HepG2 (cell line): ENCODE results near the gene FOXP3. TPM values are rescaled to one million over a fixed set of nuclear protein-coding genes. Genes with fewer than 3 reads are reported as not detected.
A peak's percentile ranks its signal among the peaks of the same experiment; 100 is the strongest.

ENCODE experiments used
- ATAC-seq: fragments of 200-7000 bp; cut with Tn5 transposase; 3 replicates; pipeline ENCODE4 v1.9.1; 2020; ENCODE audit warnings: mild to moderate bottlenecking, moderate library complexity
- BruUV-seq: library from RNA; stranded (reverse); fragments of 400-500 nt; replicated peaks from 2 replicates; lab custom pipeline; 2021; lab: Mats Ljungman, UMichigan
- CTCF ChIA-PET: fragments of 300-600 bp; formaldehyde crosslinking; extraction: SDS; loops from one replicate; lab custom pipeline; 2021; ENCODE audit warnings: low total read pairs, inconsistent platforms, low intra/inter-chr PET ratio; lab: Yijun Ruan, JAX
- POLR2A ChIA-PET: fragments of 350-600 bp; sonication (Branson Sonifier 250); formaldehyde crosslinking; loops from one replicate; lab custom pipeline; 2020; ENCODE audit warnings: antibody characterized with exemption, inconsistent platforms; lab: Yijun Ruan, JAX
- DNase-seq: peaks from one replicate; pipeline ENCODE4 v3.0.0-alpha.2; 2015; ENCODE audit warnings: low spot score
- FAIRE-seq: peaks from 3 replicates; lab custom pipeline; 2011; peaks lifted over from hg19 to GRCh38; lab: Jason Lieb, UNC
- H2AFZ ChIP-seq: one replicate; pipeline ENCODE4 v1.6.1; 2011; ENCODE audit warnings: low read length, inconsistent platforms
- H3K27ac ChIP-seq: fragments of 300-600 bp; 3 replicates; pipeline ENCODE4 v1.8.0; 2011; ENCODE audit warnings: mixed run types, mild to moderate bottlenecking, mixed read lengths, low read length, inconsistent platforms; ENCODE audit not compliant: insufficient read depth; ENCODE audit errors: extremely low read length
- H3K27me3 ChIP-seq, 2 experiments: fragments of 200-600 bp in 1 of 2; 2 replicates in 1 of 2; 3 replicates in 1 of 2; pipeline versions ENCODE4 v1.6.0 to v1.8.0; 2011; ENCODE audit warnings: low read length in 2 of 2, mild to moderate bottlenecking in 2 of 2, moderate library complexity in 2 of 2, inconsistent platforms in 1 of 2; ENCODE audit not compliant: insufficient read depth in 2 of 2, control insufficient read depth in 1 of 2
- H3K36me3 ChIP-seq, 2 experiments: fragments of 200-600 bp in 1 of 2; replicated peaks in 1 of 2; 2 replicates in 1 of 2; 3 replicates in 1 of 2; pipeline versions ENCODE4 v1.5.1 to v1.8.0; 2011; ENCODE audit warnings: low read length in 2 of 2, inconsistent platforms in 1 of 2; ENCODE audit not compliant: insufficient read depth in 2 of 2, control insufficient read depth in 1 of 2
- H3K4me1 ChIP-seq: 2 replicates; pipeline ENCODE4 v1.5.1; 2012; ENCODE audit warnings: low read length, inconsistent platforms; ENCODE audit not compliant: insufficient read depth
- H3K4me2 ChIP-seq: 2 replicates; pipeline ENCODE4 v1.6.0; 2011; ENCODE audit warnings: low read depth, low read length, inconsistent platforms
- H3K4me3 ChIP-seq, 3 experiments: fragments of 200-600 bp in 1 of 3; sonication (generic), shearing (Covaris generic) in 1 of 3; replicated peaks in 1 of 3; 2 replicates each; pipeline ENCODE4 v1.5.1; 2011 to 2016; ENCODE audit warnings: low read length in 3 of 3, inconsistent platforms in 2 of 3, low read depth in 2 of 3, mild to moderate bottlenecking in 2 of 3, control low read depth in 1 of 3, mixed read lengths in 1 of 3; ENCODE audit not compliant: insufficient read depth in 1 of 3
- H3K79me2 ChIP-seq: one replicate; pipeline ENCODE4 v1.6.1; 2011; ENCODE audit warnings: low read length, inconsistent platforms; ENCODE audit not compliant: insufficient read depth
- H3K9ac ChIP-seq: 2 replicates; pipeline ENCODE4 v1.6.0; 2011; ENCODE audit warnings: mild to moderate bottlenecking, low read depth, low read length, inconsistent platforms; ENCODE audit not compliant: insufficient read depth
- H3K9me3 ChIP-seq: 2 replicates; pipeline ENCODE4 v1.5.1; 2012; ENCODE audit warnings: mild to moderate bottlenecking, low read length
- H4K20me1 ChIP-seq: 2 replicates; pipeline ENCODE4 v1.6.0; 2011; ENCODE audit warnings: inconsistent platforms, mild to moderate bottlenecking, low read length, moderate library complexity; ENCODE audit not compliant: insufficient read depth
- ADNP ChIP-seq: sonication (generic); formaldehyde crosslinking; IDR thresholded peaks from 2 replicates; pipeline ENCODE4 v1.4.0; 2020; ENCODE audit warnings: missing genetic modification reagents
- AHR ChIP-seq: IDR thresholded peaks from 2 replicates; pipeline ENCODE4 v1.6.1; 2018; ENCODE audit warnings: missing genetic modification reagents, missing compliant biosample characterization
- ARHGAP35 ChIP-seq: sonication (generic); formaldehyde crosslinking; IDR thresholded peaks from 2 replicates; pipeline ENCODE4 v1.9.0; 2022; ENCODE audit warnings: mild to moderate bottlenecking, inconsistent platforms, moderate library complexity, missing genetic modification reagents, borderline replicate concordance
- CEBPG ChIP-seq: IDR thresholded peaks from 2 replicates; pipeline ENCODE4 v1.6.1; 2016
- HMGA1 ChIP-seq: sonication (generic); formaldehyde crosslinking; conservative IDR thresholded peaks from 2 replicates; pipeline ENCODE4 v1.4.0; 2020; ENCODE audit warnings: missing genetic modification reagents
- HNF4A ChIP-seq: sonication (generic); formaldehyde crosslinking; IDR thresholded peaks from 2 replicates; pipeline ENCODE4 v1.4.0; 2020; ENCODE audit warnings: missing genetic modification reagents
- KLF13 ChIP-seq: sonication (generic); formaldehyde crosslinking; IDR thresholded peaks from 2 replicates; pipeline ENCODE4 v1.4.0; 2020; ENCODE audit warnings: mild to moderate bottlenecking, missing genetic modification reagents
- RBFOX2 ChIP-seq: fragments of 200-400 bp; formaldehyde crosslinking; IDR thresholded peaks from 2 replicates; pipeline ENCODE4 v1.6.1; 2017; ENCODE audit warnings: low read depth, mild to moderate bottlenecking, low read length
- SNAI1 ChIP-seq: sonication (generic); formaldehyde crosslinking; IDR thresholded peaks from 2 replicates; pipeline ENCODE4 v1.5.0; 2020; ENCODE audit warnings: mild to moderate bottlenecking, missing genetic modification reagents, borderline replicate concordance
- SOX6 ChIP-seq, 2 experiments: fragments of 450-650 bp in 1 of 2; sonication (generic) in 1 of 2; formaldehyde crosslinking in 1 of 2; IDR thresholded peaks; 2 replicates each; pipeline versions ENCODE4 v1.4.0 to v1.6.1; 2017 to 2020; ENCODE audit warnings: antibody characterized with exemption in 1 of 2, mild to moderate bottlenecking in 1 of 2, missing genetic modification reagents in 1 of 2
- SP140L ChIP-seq: sonication (generic); formaldehyde crosslinking; IDR thresholded peaks from 2 replicates; pipeline ENCODE4 v1.4.0; 2020; ENCODE audit warnings: missing genetic modification reagents, borderline replicate concordance
- TEAD2 ChIP-seq: sonication (generic); formaldehyde crosslinking; IDR thresholded peaks from 2 replicates; pipeline ENCODE4 v1.9.0; 2021; ENCODE audit warnings: missing genetic modification reagents
- ZNF34 ChIP-seq: sonication (generic); formaldehyde crosslinking; IDR thresholded peaks from 2 replicates; pipeline ENCODE4 v1.4.0; 2020; ENCODE audit warnings: mild to moderate bottlenecking, missing genetic modification reagents, borderline replicate concordance
- ZNF350 ChIP-seq: sonication (generic); formaldehyde crosslinking; IDR thresholded peaks from 2 replicates; pipeline ENCODE4 v1.4.0; 2020; ENCODE audit warnings: mild to moderate bottlenecking, low read depth, missing genetic modification reagents, borderline replicate concordance
- ZNF510 ChIP-seq: sonication (generic); formaldehyde crosslinking; IDR thresholded peaks from 2 replicates; pipeline ENCODE4 v1.4.0; 2020; ENCODE audit warnings: low read depth, mild to moderate bottlenecking, missing genetic modification reagents
- ZNF629 ChIP-seq: sonication (generic); formaldehyde crosslinking; conservative IDR thresholded peaks from 2 replicates; pipeline ENCODE4 v1.5.0; 2020; ENCODE audit warnings: missing genetic modification reagents
- ZNF788 ChIP-seq: sonication (generic); formaldehyde crosslinking; IDR thresholded peaks from 2 replicates; pipeline ENCODE4 v1.5.0; 2020; ENCODE audit warnings: mild to moderate bottlenecking, missing genetic modification reagents, borderline replicate concordance
- WGBS: methylation state at CpG from one replicate; pipeline ENCODE4 v1.1.6; 2017; ENCODE audit warnings: low lambda C conversion rate; 5-methylcytosine and 5-hydroxymethylcytosine counted together
- in situ Hi-C: cut with HindIII; loops from 2 replicates; pipeline ENCODE4 v1.10.0; 2017; ENCODE audit warnings: low pct_unique_long_range_greater_than_20kb; ENCODE audit not compliant: extremely low pct_ligation_motif_present
- intact Hi-C: fragments of 100-400 bp; cut with micrococcal nuclease; formaldehyde crosslinking; loops from one replicate; pipeline ENCODE4 v1.10.0; 2022; ENCODE audit not compliant: unreplicated experiment
- polyA plus RNA-seq, 8 experiments: library from polyadenylated mRNA; depleted of rRNA in 3 of 8; stranded (reverse) in 7 of 8; unstranded in 1 of 8; fragments of >200 nt; fragmentation: Illumina TruSeq in 4 of 8; extraction: Trizol in 4 of 8; gene quantifications; 2 replicates each; pipeline versions ENCODE4 v1.2.1 to v1.2.3, GENCODE V29; 2011 to 2016; ENCODE audit warnings: low read depth in 4 of 8, missing spikeins in 1 of 8, mixed read lengths in 1 of 8; ENCODE audit not compliant: insufficient read depth in 1 of 8
- total RNA-seq, 5 experiments: library from RNA; depleted of rRNA; stranded (reverse); fragments of >200 nt; fragmentation: Illumina TruSeq; extraction: Trizol; gene quantifications; 2 replicates each; pipeline ENCODE4 v1.2.3, GENCODE V29; 2016; ENCODE audit warnings: low read depth in 1 of 5
- TF ChIP-seq, protein P1 (sequence below): sonication (generic); formaldehyde crosslinking; IDR thresholded peaks from 2 replicates; pipeline ENCODE4 v1.4.0; 2020; ENCODE audit warnings: missing genetic modification reagents
- TF ChIP-seq, protein P2 (sequence below): sonication (generic); formaldehyde crosslinking; IDR thresholded peaks from 2 replicates; pipeline ENCODE4 v1.4.0; 2020; ENCODE audit warnings: missing genetic modification reagents, mild to moderate bottlenecking, borderline replicate concordance

FOXP3 gene
- total and polyA plus RNA-seq, 2 of the 13 experiments (the other 11 are each of a cell fraction or from before 2014, with no cell fraction given), result 0.04 TPM; not detected in 1

DNA sequence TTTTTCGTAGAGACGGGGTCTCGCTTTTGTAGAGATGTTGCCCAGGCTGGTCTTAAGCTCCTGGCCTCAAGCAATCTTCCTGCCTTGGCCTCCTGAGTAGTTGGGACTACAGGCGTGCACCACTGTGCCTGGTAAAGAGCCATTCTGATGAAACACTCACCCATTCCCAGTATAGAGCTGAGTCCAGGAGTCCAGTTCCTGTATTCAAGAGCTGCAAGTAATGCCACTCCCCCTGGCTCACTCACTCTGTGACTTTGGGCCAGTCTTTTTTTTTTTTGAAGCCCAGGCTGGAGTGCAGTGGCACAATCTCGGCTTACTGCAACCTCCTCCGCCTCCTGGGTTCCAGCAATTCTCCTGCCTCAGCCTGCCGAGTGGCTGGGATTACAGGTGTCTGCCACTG is 25.8 kb downstream of the FOXP3 start:
- TF ChIP-seq KLF13 (CRISPR knock-in tag) (no peak), TEAD2 (no peak), ZNF34 (no peak), SNAI1 (CRISPR knock-in tag) (no peak), ZNF788 (CRISPR knock-in tag) (no peak), SOX6 (IDR thresholded peaks at IDR 0.05) (no peak), SOX6 (CRISPR knock-in tag; IDR thresholded peaks at IDR 0.05) (no peak), ADNP (no peak), RBFOX2 (no peak), ZNF510 (CRISPR knock-in tag) (no peak), SP140L (CRISPR knock-in tag) (no peak), AHR (no peak), HNF4A (peak; percentile 43), CEBPG (0 out of 2 replicates have a peak, but pooled peaks have one; percentile 10), ZNF350 (CRISPR knock-in tag) (no peak), ZNF629 (peak; percentile 65), ARHGAP35 (CRISPR knock-in tag) (no peak), HMGA1 (CRISPR knock-in tag) (no peak)
- TF ChIP-seq, protein P1, sequence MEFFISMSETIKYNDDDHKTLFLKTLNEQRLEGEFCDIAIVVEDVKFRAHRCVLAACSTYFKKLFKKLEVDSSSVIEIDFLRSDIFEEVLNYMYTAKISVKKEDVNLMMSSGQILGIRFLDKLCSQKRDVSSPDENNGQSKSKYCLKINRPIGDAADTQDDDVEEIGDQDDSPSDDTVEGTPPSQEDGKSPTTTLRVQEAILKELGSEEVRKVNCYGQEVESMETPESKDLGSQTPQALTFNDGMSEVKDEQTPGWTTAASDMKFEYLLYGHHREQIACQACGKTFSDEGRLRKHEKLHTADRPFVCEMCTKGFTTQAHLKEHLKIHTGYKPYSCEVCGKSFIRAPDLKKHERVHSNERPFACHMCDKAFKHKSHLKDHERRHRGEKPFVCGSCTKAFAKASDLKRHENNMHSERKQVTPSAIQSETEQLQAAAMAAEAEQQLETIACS (CRISPR knock-in tag), result no peak
- TF ChIP-seq, protein P2, sequence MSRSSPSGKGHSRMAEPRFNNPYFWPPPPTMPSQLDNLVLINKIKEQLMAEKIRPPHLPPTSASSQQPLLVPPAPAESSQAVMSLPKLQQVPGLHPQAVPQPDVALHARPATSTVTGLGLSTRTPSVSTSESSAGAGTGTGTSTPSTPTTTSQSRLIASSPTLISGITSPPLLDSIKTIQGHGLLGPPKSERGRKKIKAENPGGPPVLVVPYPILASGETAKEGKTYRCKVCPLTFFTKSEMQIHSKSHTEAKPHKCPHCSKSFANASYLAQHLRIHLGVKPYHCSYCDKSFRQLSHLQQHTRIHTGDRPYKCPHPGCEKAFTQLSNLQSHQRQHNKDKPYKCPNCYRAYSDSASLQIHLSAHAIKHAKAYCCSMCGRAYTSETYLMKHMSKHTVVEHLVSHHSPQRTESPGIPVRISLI (CRISPR knock-in tag), result peak; percentile 56; the same call in 1 of the 2 replicates
- TF ChIP-seq, all 625 proteins: peak for 4
- in situ Hi-C loops (no loop called here), intact Hi-C loops (no loop called here)
- no peaks in the 10 kb centered on the region for H3K79me2 ChIP-seq
- no peak overlapping the region for H3K4me2 ChIP-seq
- no peaks in the 10 kb centered on the region for H3K27me3 ChIP-seq
- CTCF ChIA-PET, result no interaction called here
- no peak overlapping the region for H3K9ac ChIP-seq
- DNase-seq, result peak; percentile 29
- 57% methylated on average over 7 of the region's 7 CpGs for WGBS
- H3K27ac ChIP-seq, result no peak overlapping the region
- POLR2A ChIA-PET, result no interaction called here
- BruUV-seq, result no TSS peak
- peaks cover 25% of the 10 kb centered on the region; the same call in 1 of the 2 replicates for H3K4me1 ChIP-seq
- no peak overlapping the region for H3K4me3 ChIP-seq
- ATAC-seq, result peak; percentile 49; the same call in 2 of the 3 replicates
- no peaks in the 10 kb centered on the region for H4K20me1 ChIP-seq
- H3K36me3 ChIP-seq, result no peaks in the 10 kb centered on the region; a peak in 1 of 5 replicates
- no peaks in the 10 kb centered on the region for H3K9me3 ChIP-seq
- H2AFZ ChIP-seq, result no peak overlapping the region
- FAIRE-seq, result peak; percentile 37
